ENCODE measurements around the gene ADGRB3. TPM values are rescaled to one million over a fixed set of nuclear protein-coding genes. Genes with fewer than 3 reads are reported as not detected.

Gene ADGRB3
- total RNA-seq, 2 donors from 2014 or later, result 1.3 to 2.4 TPM

DNA sequence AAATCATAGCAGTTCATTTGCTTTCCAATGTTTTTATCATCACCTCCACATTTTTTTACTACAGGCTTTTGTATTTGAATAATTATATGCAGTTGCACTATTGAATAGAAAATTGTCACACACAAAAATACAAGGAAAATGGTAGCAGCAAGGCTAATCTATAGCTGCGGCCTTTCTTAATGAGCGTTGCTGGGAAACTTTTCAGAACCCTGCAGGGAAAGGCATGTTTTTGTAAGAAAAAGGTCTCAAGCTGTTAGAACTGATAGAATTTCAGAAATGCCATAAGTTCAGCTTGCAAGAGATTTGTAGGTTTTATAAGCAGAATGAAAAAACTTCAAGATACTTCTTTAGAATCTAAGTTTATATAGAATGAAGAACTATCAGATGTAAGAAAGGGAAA is 625.9 kb downstream of the ADGRB3 start:
- no peak overlapping the region for H3K4me3 ChIP-seq
- no peak overlapping the region for H3K27ac ChIP-seq
- TF ChIP-seq, protein P1, sequence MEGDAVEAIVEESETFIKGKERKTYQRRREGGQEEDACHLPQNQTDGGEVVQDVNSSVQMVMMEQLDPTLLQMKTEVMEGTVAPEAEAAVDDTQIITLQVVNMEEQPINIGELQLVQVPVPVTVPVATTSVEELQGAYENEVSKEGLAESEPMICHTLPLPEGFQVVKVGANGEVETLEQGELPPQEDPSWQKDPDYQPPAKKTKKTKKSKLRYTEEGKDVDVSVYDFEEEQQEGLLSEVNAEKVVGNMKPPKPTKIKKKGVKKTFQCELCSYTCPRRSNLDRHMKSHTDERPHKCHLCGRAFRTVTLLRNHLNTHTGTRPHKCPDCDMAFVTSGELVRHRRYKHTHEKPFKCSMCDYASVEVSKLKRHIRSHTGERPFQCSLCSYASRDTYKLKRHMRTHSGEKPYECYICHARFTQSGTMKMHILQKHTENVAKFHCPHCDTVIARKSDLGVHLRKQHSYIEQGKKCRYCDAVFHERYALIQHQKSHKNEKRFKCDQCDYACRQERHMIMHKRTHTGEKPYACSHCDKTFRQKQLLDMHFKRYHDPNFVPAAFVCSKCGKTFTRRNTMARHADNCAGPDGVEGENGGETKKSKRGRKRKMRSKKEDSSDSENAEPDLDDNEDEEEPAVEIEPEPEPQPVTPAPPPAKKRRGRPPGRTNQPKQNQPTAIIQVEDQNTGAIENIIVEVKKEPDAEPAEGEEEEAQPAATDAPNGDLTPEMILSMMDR (IDR thresholded peaks at IDR 0.05), result no peak
- no peaks in the 10 kb centered on the region for H3K27me3 ChIP-seq
- no peaks in the 10 kb centered on the region for H3K4me1 ChIP-seq
- no peaks in the 10 kb centered on the region for H3K9me3 ChIP-seq
- no peak for DNase-seq (ENCODE audit: low spot score)
- no peaks in the 10 kb centered on the region for H3K36me3 ChIP-seq

DNA sequence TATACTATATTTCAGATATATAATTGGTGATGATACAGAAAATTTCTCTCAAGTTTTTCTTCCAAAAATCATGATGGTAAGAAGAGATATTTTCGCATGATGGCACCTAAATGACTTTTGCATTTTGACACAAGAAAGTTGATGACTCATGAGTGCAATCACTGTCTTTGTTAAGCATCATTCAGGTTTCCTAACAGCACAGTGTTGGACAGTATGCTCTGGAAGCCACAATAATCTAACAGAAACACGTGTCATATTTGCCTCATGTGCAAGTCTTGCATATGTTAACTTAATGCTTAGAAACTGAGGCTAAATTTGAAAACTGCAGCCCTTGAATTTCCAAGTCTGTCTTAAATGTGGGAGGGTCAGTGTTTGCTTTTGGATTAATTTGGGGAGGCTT is 628.2 kb downstream of the ADGRB3 start:
- TF ChIP-seq, protein P1 (IDR thresholded peaks at IDR 0.05), result no peak
- DNase-seq (ENCODE audit: low spot score), result no peak
- no peaks in the 10 kb centered on the region for H3K4me1 ChIP-seq
- H3K27ac ChIP-seq, result no peak overlapping the region
- H3K27me3 ChIP-seq, result no peaks in the 10 kb centered on the region
- H3K9me3 ChIP-seq, result no peaks in the 10 kb centered on the region
- H3K36me3 ChIP-seq, result no peaks in the 10 kb centered on the region
- no peak overlapping the region for H3K4me3 ChIP-seq

DNA sequence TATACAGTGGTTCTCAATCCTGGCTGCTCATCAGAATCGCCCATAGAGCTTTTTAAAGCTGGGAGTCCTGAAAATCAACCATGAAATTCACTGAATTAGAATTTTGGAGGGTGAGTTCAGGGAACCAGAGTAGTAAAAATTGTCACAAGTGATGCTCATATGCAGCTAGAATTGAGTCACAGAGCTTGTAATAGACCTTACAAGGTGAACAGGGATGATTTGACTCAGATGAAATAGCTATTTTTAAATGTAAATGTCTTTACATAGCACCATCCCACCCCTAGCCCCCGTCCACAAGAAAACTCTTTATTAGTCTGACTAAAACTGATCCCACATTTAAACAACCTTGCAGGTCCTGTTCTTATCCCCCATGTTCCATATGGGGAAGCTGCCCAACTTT is 630.0 kb downstream of the ADGRB3 start:
- Histone ChIP-seq H3K9me3 (no peaks in the 10 kb centered on the region), H3K36me3 (no peaks in the 10 kb centered on the region), H3K4me3 (no peak overlapping the region), H3K27ac (no peak overlapping the region), H3K27me3 (no peaks in the 10 kb centered on the region), H3K4me1 (no peaks in the 10 kb centered on the region)
- TF ChIP-seq, protein P1 (IDR thresholded peaks at IDR 0.05), result no peak
- DNase-seq (ENCODE audit: low spot score), result no peak

DNA sequence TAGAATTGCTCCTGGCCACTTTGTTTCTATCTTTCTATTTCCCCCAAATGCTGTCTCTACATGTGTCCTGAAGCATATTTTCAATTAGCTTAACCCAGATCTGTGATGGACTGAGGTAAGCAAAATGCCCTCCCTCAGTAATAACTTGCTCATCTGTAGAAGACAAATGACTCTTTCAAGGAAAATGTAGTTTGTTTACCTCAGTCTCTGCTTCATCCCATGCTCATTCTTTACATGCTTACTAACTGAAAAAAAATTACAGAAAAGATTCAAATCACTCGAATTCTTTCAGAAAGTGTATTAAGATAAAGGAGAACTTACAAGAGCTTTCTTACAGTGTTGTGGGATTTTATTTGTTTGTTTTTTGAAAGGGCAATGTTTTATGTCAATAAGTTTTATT is 630.6 kb downstream of the ADGRB3 start:
- H3K36me3 ChIP-seq, result no peaks in the 10 kb centered on the region
- TF ChIP-seq, protein P1 (IDR thresholded peaks at IDR 0.05), result no peak
- H3K27ac ChIP-seq, result no peak overlapping the region
- no peaks in the 10 kb centered on the region for H3K4me1 ChIP-seq
- H3K4me3 ChIP-seq, result no peak overlapping the region
- H3K27me3 ChIP-seq, result no peaks in the 10 kb centered on the region
- no peaks in the 10 kb centered on the region for H3K9me3 ChIP-seq
- DNase-seq (ENCODE audit: low spot score), result no peak

DNA sequence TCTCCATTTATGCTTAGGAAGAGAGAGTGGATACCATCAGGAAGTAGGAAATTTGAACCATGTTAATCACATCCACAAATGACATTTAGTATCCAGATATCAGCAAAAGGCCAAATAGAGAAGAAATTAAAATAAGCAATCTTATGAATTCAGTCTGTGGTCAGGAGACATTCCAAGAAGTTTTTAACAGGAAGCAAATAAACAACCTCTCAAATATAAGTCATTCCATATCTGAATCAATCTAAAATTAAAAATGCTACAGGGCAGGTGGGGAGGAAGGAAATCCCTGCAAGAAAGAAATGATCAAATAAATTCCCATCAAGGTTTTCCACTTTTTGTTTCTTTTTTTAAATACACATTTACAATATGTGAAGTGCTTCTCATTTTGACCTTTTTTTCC is 641.1 kb downstream of the ADGRB3 start:
- H3K27ac ChIP-seq, result no peak overlapping the region
- no peak overlapping the region for H3K4me3 ChIP-seq
- H3K4me1 ChIP-seq, result no peaks in the 10 kb centered on the region
- no peaks in the 10 kb centered on the region for H3K9me3 ChIP-seq
- no peaks in the 10 kb centered on the region for H3K36me3 ChIP-seq
- TF ChIP-seq, protein P1 (IDR thresholded peaks at IDR 0.05), result no peak
- DNase-seq (ENCODE audit: low spot score), result no peak
- H3K27me3 ChIP-seq, result no peaks in the 10 kb centered on the region

DNA sequence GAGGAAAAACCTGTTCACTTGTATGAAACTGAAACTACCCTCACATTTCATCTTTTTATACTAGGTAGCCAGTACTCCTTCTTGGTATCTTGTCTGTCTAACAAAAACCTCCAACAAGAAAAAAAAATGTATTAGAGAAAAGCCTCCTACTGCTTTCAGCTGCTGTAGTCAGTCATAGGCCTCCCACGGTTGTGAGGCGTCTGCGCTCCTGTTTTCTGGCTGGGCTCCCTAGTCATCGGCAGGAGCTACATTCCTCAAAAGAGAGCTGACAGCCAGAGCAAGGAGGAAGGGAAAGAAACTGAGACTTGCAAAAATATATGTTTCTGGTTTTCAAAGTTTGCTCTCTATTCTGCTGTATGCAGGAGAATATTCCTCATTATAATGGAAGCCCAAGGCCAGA is 644.7 kb downstream of the ADGRB3 start:
- no peaks in the 10 kb centered on the region for H3K4me1 ChIP-seq
- no peak for DNase-seq (ENCODE audit: low spot score)
- H3K4me3 ChIP-seq, result no peak overlapping the region
- H3K36me3 ChIP-seq, result no peaks in the 10 kb centered on the region
- no peaks in the 10 kb centered on the region for H3K9me3 ChIP-seq
- no peak overlapping the region for H3K27ac ChIP-seq
- H3K27me3 ChIP-seq, result no peaks in the 10 kb centered on the region
- TF ChIP-seq, protein P1 (IDR thresholded peaks at IDR 0.05), result no peak
